Measurements from ENCODE around the gene AVEN. TPM values are rescaled to one million over a fixed set of nuclear protein-coding genes. Genes with fewer than 3 reads are reported as not detected.
A peak's percentile ranks its signal among the peaks of the same experiment; 100 is the strongest.
"Not testable (repeated sequence)": the region's sequence is repeated elsewhere in the genome, so short reads cannot be mapped to it uniquely, and the experiment has no call there.

AVEN gene
- 11.9 and 15.0 TPM in 2 replicates for total RNA-seq (2014; rRNA removed; shearing (Covaris generic))

- peak; percentile 51 for DNase-seq (ENCODE audit: low spot score)
Measured at GRCh38 chr15:34038871-34039789, at the start of gene AVEN. AVEN (minus strand) TSS chr15:34039204; CDS start chr15:34039046, 158 bp downstream.

GRCh38 chr15:34085746-34086145, 46.7 kb upstream of the AVEN start:
- no peak for DNase-seq (ENCODE audit: low spot score)

- DNase-seq (ENCODE audit: low spot score) = no peak
Measured at GRCh38 chr15:34084086-34084485, 45.1 kb upstream of the AVEN start.

- DNase-seq (ENCODE audit: low spot score) = no peak
Measured at GRCh38 chr15:34079904-34080303, 40.9 kb upstream of the AVEN start.

GRCh38 chr15:34078900-34079299, 39.9 kb upstream of the AVEN start:
- no peak for DNase-seq (ENCODE audit: low spot score)

- no peak for DNase-seq (ENCODE audit: low spot score)
Measured at GRCh38 chr15:34076785-34077184, 37.8 kb upstream of the AVEN start.

GRCh38 chr15:34070003-34070402, 31.0 kb upstream of the AVEN start:
- DNase-seq (ENCODE audit: low spot score) = no peak

GRCh38 chr15:34065941-34066340, 26.9 kb upstream of the AVEN start:
- no peak for DNase-seq (ENCODE audit: low spot score)

- no peak for DNase-seq (ENCODE audit: low spot score)
Measured at GRCh38 chr15:34065261-34065660, 26.3 kb upstream of the AVEN start.

- DNase-seq (ENCODE audit: low spot score) = no peak
Measured at GRCh38 chr15:34064438-34064837, 25.4 kb upstream of the AVEN start.

- no peak for DNase-seq (ENCODE audit: low spot score)
Measured at GRCh38 chr15:34059946-34060345, 20.9 kb upstream of the AVEN start.

GRCh38 chr15:34059476-34059875, 20.5 kb upstream of the AVEN start:
- no peak for DNase-seq (ENCODE audit: low spot score)

- no peak for DNase-seq (ENCODE audit: low spot score)
Measured at GRCh38 chr15:34056911-34057310, 17.9 kb upstream of the AVEN start.

GRCh38 chr15:34055868-34056595, 17.0 kb upstream of the AVEN start:
- no peak for DNase-seq (ENCODE audit: low spot score)

GRCh38 chr15:34054081-34054707, 15.2 kb upstream of the AVEN start:
- no peak for DNase-seq (ENCODE audit: low spot score)

- DNase-seq (ENCODE audit: low spot score) = not testable (repeated sequence)
Measured at GRCh38 chr15:34050385-34050784, 11.4 kb upstream of the AVEN start.

- DNase-seq (ENCODE audit: low spot score) = no peak
Measured at GRCh38 chr15:34049112-34049511, 10.1 kb upstream of the AVEN start.

GRCh38 chr15:34047893-34048775, 9.1 kb upstream of the AVEN start:
- no peak for DNase-seq (ENCODE audit: low spot score)

- no peak for DNase-seq (ENCODE audit: low spot score)
Measured at GRCh38 chr15:34046471-34047145, 7.6 kb upstream of the AVEN start.

- no peak for DNase-seq (ENCODE audit: low spot score)
Measured at GRCh38 chr15:34043813-34044212, 4.8 kb upstream of the AVEN start.

GRCh38 chr15:34043391-34043790, 4.4 kb upstream of the AVEN start:
- no peak for DNase-seq (ENCODE audit: low spot score)
